ENCODE results near the gene PTBP1.
A peak's percentile ranks its signal among the peaks of the same experiment; 100 is the strongest.

Gene PTBP1

GRCh38 chr19:796692-797527 is at the start of gene PTBP1:
Gene PTBP1 (plus strand): TSS chr19:797452. CDS start chr19:797498, 46 bp downstream.
- peak; percentile 99 to 100 for DNase-seq (ENCODE audit: low read depth in 2 of 2)

DNA sequence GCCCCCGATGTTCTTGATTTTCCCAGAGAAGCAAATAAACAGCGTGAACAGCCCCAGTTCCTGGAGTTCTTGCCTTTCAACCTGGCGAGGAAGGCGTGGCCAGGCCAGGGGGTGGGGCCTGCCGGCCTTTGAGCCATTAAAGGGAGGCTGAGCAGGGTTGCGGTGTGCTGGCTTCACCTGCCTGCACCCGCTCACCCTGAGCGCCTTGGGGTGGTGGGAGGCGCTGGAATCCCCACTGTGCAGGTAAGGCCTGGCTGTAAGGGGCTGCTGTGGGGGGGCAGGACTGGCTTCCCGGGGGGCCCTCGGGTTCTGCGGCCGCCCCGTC is 49.0 kb upstream of the PTBP1 start:
- DNase-seq (ENCODE audit: low read depth in 2 of 2): no peak

DNA sequence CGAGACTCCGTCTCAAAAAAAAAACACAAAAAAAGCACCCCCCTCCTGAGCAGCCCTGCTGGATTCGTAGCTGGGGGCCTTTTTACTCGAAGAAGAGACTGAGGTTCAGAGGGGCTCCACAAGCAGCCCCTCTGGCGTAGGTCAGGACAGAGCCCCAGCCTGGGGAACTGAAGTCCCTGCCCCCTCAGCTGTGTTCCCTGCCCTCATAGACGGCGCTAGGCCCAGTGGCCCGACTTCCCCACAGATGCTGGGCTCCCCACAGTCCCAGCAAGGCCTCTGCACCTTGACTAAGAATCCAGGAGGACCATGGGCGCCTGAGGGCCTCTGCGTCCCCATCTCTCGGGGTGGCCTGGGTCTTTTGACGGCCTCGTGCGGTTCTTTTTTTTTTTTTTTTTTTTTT is 47.4 kb upstream of the PTBP1 start:
- DNase-seq (ENCODE audit: low read depth in 2 of 2): no peak

DNA sequence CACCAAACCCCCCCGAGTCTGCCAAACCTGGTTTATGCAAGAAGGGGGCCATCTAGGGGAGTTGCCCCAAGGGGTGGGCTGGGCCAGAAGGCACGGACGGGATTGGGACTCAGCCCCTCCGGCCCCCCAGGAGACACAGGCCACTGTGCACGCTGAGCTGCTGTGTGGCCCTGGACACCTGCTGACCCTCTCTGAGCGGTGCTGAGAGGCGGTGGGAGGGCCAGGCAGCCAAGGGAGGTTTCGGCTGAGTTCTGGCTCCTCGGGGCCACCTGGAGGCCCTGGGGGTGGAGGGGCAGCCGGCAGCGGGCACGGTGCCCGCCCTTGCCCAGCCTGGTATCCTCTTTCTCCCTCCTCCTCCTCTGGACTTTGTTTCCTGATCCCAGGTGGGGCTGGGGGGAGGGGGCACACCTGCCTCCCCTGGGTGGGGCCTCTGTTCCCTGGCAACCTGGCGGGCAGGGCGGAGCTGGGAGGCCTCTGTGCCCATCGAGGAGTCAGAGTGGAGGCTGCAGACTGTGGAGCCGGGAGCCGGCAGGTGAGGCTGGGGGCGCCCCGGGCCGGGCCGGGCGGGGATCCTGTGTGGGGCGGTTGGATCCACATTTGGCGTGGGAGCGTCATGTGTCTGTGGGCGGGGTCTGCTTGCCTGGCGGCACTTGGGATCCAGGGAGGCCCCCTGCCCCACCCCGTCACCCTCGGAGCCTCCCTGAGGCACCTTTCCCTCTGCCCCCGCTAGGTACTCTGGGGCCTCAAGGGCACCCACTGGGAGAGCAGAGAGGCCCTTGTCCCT is 46.4 kb upstream of the PTBP1 start, which contains the start of gene MISP:
Gene MISP, plus strand, starts transcription at position 473 of the 784 bp plus-strand sequence. CDS start 5,835 bp downstream, outside the sequence.
- DNase-seq (ENCODE audit: low read depth in 2 of 2): no peak

DNA sequence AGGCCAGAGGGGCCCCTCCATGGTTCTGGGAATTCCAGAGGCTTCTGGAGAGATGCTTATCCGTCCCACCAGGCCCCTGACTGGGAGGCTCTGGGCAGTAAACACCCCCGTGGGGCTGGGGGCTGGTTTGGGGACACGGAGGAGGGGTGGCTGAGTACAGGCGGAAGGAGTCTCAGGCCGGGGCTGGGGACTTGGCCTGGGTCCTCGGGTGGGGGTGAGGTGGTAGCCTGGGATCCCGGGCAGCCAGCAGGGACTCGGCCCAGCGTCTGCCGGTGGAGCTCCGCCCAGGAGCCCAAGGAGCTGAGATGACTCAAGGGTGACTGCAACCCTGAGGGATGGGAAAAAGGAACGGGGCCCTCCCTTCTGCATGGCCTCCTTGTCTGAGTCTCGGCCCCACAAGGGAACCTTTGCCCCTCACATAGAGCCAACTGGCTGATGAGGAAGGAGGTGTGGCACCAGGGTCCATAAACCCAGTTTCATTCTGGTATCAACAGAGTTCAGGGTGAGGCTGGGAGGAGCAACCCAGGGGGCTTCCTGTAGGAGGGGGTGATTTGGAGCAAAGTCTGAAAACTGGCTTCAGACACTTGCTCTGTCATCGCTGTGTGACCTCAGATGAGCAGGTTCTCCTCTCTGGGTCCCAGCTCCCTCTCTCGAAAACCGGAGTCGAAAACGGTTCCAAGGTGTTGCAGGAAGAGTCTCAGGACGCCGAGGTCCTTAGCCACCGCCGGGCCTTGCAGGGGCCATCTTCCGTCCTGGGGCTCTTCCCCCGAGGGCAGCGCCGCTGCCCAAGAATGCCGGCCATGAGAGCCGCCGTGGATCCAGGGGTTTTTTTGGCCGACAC is 45.5 kb upstream of the PTBP1 start:
- no peak for DNase-seq (ENCODE audit: low read depth in 2 of 2)

- DNase-seq (ENCODE audit: low read depth in 2 of 2): no peak
Measured at GRCh38 chr19:752652-753517, 44.4 kb upstream of the PTBP1 start.

DNA sequence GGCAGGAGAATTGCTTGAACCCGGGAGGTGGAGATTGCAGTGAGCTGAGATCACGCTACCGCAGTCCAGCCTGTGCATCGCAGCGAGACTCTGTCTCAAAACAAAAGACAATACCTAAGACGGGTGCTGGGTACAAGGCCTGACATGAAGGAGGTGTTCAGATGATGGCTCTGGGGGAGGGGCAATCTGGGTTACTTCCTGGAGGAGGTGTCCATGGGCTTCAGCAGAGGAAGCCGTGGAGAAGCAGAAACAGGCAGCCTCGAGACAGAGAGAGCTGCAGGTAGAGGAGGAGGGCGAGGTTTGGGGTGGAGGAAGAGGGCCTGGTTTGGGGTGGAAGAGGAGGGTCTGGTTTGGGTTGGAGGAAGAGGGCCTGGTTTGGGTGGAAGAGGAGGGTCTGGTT is 42.7 kb upstream of the PTBP1 start:
- DNase-seq (ENCODE audit: low read depth in 2 of 2): no peak

- no peak for DNase-seq (ENCODE audit: low read depth in 2 of 2)
Measured at GRCh38 chr19:755063-755462, 42.2 kb upstream of the PTBP1 start.

- no peak for DNase-seq (ENCODE audit: low read depth in 2 of 2)
Measured at GRCh38 chr19:756236-756635, 41.0 kb upstream of the PTBP1 start.

- DNase-seq (ENCODE audit: low read depth in 2 of 2): no peak
Measured at GRCh38 chr19:756821-757688, 40.2 kb upstream of the PTBP1 start.

DNA sequence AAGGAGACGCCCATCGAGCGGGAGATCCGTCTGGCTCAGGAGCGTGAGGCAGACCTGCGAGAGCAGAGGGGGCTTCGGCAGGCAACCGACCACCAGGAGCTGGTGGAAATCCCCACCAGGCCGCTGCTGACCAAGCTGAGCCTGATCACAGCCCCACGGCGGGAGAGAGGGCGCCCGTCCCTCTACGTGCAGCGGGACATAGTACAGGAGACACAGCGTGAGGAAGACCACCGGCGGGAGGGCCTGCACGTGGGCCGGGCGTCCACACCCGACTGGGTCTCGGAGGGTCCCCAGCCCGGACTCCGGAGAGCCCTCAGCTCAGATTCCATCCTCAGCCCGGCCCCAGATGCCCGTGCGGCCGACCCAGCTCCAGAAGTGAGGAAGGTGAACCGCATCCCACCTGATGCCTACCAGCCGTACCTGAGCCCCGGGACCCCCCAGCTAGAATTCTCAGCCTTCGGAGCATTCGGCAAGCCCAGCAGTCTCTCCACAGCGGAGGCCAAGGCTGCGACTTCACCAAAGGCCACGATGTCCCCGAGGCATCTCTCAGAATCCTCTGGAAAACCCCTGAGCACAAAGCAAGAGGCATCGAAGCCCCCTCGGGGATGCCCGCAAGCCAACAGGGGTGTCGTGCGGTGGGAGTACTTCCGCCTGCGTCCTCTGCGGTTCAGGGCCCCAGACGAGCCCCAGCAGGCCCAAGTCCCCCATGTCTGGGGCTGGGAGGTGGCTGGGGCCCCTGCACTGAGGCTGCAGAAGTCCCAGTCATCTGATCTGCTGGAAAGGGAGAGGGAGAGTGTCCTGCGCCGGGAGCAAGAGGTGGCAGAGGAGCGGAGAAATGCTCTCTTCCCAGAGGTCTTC is 39.2 kb upstream of the PTBP1 start:
- DNase-seq (ENCODE audit: low read depth in 2 of 2): no peak

DNA sequence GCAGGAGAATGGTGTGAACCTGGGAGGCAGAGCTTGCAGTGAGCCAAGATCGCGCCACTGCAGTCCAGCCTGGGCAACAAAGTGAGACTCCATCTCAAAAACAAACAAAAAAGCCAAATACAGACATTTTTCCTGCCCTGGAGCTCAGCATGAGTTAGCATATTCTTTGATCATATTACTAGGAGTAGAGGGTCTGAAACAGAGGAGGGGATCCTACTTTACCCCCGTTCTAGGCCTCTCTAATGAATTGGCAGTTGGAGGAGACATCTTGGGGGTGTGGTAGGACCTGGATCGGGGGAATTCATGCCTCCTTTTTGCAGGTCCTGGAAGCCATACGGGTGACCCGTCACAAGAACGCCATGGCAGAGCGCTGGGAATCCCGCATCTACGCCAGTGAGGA is 34.1 kb upstream of the PTBP1 start:
- no peak for DNase-seq (ENCODE audit: low read depth in 2 of 2)

DNA sequence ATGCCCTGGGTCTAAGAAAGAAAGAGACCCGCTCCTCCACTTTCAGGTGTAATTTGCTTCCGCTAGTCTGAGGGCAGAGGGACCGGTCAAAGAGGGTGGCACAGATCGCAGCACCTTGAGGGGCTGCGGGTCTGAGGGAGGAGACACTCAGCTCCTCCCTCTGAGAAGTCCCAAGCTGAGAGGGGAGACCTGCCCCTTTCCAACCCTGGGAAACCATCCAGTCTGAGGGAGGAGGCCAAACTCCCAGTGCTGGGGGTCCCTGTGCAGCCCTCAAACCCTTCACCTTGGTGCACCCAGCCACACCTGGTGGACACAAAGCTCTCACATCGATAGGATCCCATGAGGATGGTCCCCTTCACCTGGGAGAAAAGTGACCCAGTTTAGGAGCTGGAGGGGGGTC is 33.4 kb upstream of the PTBP1 start:
- DNase-seq (ENCODE audit: low read depth in 2 of 2): no peak

- no peak for DNase-seq (ENCODE audit: low read depth in 2 of 2)
Measured at GRCh38 chr19:764301-764700, 33.0 kb upstream of the PTBP1 start.

- DNase-seq (ENCODE audit: low read depth in 2 of 2): no peak
Measured at GRCh38 chr19:765179-765738, 32.0 kb upstream of the PTBP1 start.

- DNase-seq (ENCODE audit: low read depth in 2 of 2): no peak
Measured at GRCh38 chr19:768424-768823, 28.8 kb upstream of the PTBP1 start.

DNA sequence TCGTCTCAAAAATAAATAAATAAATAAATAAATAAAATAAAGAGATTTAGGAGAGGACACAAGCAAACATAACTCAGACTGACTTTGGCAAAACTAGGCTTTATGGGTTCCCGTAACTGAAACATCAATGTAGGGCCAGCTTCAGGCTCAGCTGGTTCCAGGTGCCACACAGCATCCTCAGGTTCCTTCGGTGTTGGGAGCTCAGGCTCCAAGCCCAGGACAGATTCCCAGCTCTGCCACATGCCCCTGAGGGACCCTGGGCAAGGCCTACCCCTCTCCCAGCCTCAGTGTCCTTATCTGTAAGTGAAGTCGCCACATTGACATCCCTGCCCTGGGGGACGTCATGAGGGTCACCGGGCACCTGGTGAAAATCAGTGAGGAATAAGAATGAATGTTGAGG is 27.6 kb upstream of the PTBP1 start:
- no peak for DNase-seq (ENCODE audit: low read depth in 2 of 2)

DNA sequence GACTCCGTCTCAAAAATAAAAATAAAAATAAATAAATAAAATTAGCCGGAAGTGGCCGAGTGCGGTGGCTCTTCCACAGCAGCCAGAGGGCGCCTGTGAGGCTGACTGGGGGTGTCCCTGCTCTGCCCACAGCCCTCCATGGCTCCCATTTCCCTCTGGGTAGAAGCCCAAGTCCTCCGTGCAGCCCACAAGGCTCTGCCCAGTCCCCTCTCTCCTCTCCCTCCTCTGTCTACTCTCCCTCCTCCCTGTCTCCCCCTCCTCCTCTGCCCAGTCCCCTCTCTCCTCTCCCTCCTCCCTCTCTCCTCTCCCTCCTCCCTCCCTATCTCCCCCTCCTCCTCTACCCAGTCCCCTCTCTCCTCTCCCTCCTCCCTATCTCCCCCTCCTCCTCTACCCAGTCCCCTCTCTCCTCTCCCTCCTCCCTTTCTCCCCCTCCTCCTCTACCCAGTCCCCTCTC is 25.9 kb upstream of the PTBP1 start:
- no peak for DNase-seq (ENCODE audit: low read depth in 2 of 2)

DNA sequence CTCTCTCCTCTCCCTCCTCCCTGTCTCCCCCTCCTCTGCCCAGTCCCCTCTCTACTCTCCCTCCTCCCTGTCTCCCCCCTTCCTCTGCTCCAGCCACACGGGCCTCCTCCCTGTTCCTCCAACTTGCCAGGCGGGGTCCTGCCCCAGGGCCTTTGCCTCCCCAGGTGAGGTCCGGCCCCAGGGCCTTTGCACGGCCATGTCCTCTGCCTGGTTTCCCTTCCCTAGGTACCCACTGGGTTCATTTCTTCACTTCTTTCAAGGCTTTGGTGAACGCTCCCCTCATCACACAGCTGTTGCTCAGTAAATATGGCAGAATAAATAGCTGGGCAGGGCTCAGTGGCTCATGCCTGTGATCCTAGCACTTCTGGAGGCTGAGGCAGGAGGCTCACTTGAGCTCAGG is 25.2 kb upstream of the PTBP1 start:
- DNase-seq (ENCODE audit: low read depth in 2 of 2): no peak
